ENCODE data around the gene MYBPHL.

Gene MYBPHL

DNA sequence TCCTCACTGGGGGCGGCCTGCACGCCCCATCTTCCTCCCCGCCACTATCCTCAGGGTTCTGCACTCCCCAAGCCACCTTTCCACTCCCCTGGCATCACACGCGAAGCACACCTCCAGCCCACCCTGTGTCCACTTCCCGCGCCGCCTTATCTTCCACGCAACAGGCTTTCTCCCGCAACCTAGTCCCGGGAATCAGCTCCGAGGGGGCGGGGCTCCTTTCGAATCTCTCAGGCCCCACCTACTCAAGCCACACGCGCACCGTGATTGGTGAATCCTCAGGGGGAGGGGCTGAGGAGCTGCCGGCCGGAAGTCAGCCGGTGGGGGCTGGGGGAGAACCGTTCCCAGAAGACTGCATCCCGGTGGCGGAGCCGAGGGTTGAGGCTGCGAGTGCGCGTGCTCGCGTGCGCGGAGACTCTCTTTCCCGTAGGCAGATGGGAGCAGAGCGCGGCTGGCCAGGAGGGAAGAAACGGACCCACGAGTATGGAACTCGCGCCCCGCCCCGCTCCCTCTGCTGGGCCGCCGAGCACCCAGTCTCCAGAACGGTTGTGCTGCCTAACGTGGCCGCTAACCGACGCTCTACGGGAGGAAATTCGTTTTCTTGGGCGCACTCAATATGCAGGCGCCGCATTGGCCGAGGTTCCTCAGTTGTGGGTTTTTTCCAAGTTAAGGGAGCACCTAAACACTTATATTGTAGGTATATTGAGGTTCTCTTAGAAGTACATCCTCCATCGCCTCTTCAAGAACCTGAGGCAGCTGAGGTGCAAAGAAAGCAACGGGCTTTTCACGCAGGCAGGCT, 23.7 kb downstream of the MYBPHL start, which contains the start of gene PSRC1 (continued):
- TF ChIP-seq, protein P1, sequence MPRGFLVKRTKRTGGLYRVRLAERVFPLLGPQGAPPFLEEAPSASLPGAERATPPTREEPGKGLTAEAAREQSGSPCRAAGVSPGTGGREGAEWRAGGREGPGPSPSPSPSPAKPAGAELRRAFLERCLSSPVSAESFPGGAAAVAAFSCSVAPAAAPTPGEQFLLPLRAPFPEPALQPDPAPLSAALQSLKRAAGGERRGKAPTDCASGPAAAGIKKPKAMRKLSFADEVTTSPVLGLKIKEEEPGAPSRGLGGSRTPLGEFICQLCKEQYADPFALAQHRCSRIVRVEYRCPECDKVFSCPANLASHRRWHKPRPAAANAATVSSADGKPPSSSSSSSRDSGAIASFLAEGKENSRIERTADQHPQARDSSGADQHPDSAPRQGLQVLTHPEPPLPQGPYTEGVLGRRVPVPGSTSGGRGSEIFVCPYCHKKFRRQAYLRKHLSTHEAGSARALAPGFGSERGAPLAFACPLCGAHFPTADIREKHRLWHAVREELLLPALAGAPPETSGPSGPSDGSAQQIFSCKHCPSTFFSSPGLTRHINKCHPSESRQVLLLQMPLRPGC (tag by site-specific recombination; IDR thresholded peaks at IDR 0.05): no peak
- 0 out of 2 replicates have a peak, but pooled peaks have one; percentile 12 for TF ChIP-seq ZNF366 (tag by site-specific recombination; conservative IDR thresholded peaks at IDR 0.05)
- TF ChIP-seq SP3 (tag by site-specific recombination; IDR thresholded peaks at IDR 0.05): peak; percentile 95
- no peak for TF ChIP-seq ZBTB21 (tag by site-specific recombination; IDR thresholded peaks at IDR 0.05)
- TF ChIP-seq, protein P2, sequence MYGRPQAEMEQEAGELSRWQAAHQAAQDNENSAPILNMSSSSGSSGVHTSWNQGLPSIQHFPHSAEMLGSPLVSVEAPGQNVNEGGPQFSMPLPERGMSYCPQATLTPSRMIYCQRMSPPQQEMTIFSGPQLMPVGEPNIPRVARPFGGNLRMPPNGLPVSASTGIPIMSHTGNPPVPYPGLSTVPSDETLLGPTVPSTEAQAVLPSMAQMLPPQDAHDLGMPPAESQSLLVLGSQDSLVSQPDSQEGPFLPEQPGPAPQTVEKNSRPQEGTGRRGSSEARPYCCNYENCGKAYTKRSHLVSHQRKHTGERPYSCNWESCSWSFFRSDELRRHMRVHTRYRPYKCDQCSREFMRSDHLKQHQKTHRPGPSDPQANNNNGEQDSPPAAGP (tag by site-specific recombination; IDR thresholded peaks at IDR 0.05): peak; percentile 49; the same call in 1 of the 2 replicates
- TF ChIP-seq, protein P3, sequence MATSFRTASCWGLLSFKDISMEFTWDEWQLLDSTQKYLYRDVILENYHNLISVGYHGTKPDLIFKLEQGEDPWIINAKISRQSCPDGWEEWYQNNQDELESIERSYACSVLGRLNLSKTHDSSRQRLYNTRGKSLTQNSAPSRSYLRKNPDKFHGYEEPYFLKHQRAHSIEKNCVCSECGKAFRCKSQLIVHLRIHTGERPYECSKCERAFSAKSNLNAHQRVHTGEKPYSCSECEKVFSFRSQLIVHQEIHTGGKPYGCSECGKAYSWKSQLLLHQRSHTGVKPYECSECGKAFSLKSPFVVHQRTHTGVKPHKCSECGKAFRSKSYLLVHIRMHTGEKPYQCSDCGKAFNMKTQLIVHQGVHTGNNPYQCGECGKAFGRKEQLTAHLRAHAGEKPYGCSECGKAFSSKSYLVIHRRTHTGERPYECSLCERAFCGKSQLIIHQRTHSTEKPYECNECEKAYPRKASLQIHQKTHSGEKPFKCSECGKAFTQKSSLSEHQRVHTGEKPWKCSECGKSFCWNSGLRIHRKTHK (tag by site-specific recombination; IDR thresholded peaks at IDR 0.05): no peak
- TF ChIP-seq BCL11B (tag by site-specific recombination; IDR thresholded peaks at IDR 0.05; ENCODE audit: low read depth): no peak
- TF ChIP-seq ZEB2 (tag by site-specific recombination; IDR thresholded peaks at IDR 0.05): peak; percentile 90
- TF ChIP-seq ZNF561 (tag by site-specific recombination; IDR thresholded peaks at IDR 0.05; ENCODE audit: borderline replicate concordance): peak; percentile 49; the same call in 1 of the 2 replicates
- TF ChIP-seq, protein P4, sequence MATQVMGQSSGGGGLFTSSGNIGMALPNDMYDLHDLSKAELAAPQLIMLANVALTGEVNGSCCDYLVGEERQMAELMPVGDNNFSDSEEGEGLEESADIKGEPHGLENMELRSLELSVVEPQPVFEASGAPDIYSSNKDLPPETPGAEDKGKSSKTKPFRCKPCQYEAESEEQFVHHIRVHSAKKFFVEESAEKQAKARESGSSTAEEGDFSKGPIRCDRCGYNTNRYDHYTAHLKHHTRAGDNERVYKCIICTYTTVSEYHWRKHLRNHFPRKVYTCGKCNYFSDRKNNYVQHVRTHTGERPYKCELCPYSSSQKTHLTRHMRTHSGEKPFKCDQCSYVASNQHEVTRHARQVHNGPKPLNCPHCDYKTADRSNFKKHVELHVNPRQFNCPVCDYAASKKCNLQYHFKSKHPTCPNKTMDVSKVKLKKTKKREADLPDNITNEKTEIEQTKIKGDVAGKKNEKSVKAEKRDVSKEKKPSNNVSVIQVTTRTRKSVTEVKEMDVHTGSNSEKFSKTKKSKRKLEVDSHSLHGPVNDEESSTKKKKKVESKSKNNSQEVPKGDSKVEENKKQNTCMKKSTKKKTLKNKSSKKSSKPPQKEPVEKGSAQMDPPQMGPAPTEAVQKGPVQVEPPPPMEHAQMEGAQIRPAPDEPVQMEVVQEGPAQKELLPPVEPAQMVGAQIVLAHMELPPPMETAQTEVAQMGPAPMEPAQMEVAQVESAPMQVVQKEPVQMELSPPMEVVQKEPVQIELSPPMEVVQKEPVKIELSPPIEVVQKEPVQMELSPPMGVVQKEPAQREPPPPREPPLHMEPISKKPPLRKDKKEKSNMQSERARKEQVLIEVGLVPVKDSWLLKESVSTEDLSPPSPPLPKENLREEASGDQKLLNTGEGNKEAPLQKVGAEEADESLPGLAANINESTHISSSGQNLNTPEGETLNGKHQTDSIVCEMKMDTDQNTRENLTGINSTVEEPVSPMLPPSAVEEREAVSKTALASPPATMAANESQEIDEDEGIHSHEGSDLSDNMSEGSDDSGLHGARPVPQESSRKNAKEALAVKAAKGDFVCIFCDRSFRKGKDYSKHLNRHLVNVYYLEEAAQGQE (tag by site-specific recombination; IDR thresholded peaks at IDR 0.05): peak; percentile 11; the same call in 1 of the 2 replicates
- TF ChIP-seq, protein P5, sequence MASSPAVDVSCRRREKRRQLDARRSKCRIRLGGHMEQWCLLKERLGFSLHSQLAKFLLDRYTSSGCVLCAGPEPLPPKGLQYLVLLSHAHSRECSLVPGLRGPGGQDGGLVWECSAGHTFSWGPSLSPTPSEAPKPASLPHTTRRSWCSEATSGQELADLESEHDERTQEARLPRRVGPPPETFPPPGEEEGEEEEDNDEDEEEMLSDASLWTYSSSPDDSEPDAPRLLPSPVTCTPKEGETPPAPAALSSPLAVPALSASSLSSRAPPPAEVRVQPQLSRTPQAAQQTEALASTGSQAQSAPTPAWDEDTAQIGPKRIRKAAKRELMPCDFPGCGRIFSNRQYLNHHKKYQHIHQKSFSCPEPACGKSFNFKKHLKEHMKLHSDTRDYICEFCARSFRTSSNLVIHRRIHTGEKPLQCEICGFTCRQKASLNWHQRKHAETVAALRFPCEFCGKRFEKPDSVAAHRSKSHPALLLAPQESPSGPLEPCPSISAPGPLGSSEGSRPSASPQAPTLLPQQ (tag by site-specific recombination; IDR thresholded peaks at IDR 0.05): 0 out of 2 replicates have a peak, but pooled peaks have one; percentile 19
- TF ChIP-seq, protein P6, sequence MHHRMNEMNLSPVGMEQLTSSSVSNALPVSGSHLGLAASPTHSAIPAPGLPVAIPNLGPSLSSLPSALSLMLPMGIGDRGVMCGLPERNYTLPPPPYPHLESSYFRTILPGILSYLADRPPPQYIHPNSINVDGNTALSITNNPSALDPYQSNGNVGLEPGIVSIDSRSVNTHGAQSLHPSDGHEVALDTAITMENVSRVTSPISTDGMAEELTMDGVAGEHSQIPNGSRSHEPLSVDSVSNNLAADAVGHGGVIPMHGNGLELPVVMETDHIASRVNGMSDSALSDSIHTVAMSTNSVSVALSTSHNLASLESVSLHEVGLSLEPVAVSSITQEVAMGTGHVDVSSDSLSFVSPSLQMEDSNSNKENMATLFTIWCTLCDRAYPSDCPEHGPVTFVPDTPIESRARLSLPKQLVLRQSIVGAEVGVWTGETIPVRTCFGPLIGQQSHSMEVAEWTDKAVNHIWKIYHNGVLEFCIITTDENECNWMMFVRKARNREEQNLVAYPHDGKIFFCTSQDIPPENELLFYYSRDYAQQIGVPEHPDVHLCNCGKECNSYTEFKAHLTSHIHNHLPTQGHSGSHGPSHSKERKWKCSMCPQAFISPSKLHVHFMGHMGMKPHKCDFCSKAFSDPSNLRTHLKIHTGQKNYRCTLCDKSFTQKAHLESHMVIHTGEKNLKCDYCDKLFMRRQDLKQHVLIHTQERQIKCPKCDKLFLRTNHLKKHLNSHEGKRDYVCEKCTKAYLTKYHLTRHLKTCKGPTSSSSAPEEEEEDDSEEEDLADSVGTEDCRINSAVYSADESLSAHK (tag by site-specific recombination; IDR thresholded peaks at IDR 0.05): no peak
- TF ChIP-seq GLIS1 (tag by site-specific recombination; IDR thresholded peaks at IDR 0.05): 0 out of 2 replicates have a peak, but pooled peaks have one; percentile 84
- no peak for TF ChIP-seq ZNF354C (tag by site-specific recombination; IDR thresholded peaks at IDR 0.05; ENCODE audit: borderline replicate concordance, low read depth)
- no peak for TF ChIP-seq ZNF596 (tag by site-specific recombination; IDR thresholded peaks at IDR 0.05)
- TF ChIP-seq ZNF335 (tag by site-specific recombination; conservative IDR thresholded peaks at IDR 0.05): peak; percentile 89
- TF ChIP-seq ZNF274 (IDR thresholded peaks at IDR 0.05; ENCODE audit: low read length): no peak
- TF ChIP-seq ZNF274 (tag by site-specific recombination; IDR thresholded peaks at IDR 0.05; ENCODE audit: borderline replicate concordance): no peak
- TF ChIP-seq ZNF571 (tag by site-specific recombination; IDR thresholded peaks at IDR 0.05): no peak
- TF ChIP-seq ZNF324 (tag by site-specific recombination; IDR thresholded peaks at IDR 0.05): no peak
- TF ChIP-seq ZFP3 (tag by site-specific recombination; IDR thresholded peaks at IDR 0.05; ENCODE audit: low read depth): no peak
- TF ChIP-seq ZBTB8A (tag by site-specific recombination; IDR thresholded peaks at IDR 0.05): peak; percentile 33; the same call in 1 of the 2 replicates
- TF ChIP-seq ZNF600 (tag by site-specific recombination; IDR thresholded peaks at IDR 0.05): peak; percentile 95
- TF ChIP-seq, protein P7, sequence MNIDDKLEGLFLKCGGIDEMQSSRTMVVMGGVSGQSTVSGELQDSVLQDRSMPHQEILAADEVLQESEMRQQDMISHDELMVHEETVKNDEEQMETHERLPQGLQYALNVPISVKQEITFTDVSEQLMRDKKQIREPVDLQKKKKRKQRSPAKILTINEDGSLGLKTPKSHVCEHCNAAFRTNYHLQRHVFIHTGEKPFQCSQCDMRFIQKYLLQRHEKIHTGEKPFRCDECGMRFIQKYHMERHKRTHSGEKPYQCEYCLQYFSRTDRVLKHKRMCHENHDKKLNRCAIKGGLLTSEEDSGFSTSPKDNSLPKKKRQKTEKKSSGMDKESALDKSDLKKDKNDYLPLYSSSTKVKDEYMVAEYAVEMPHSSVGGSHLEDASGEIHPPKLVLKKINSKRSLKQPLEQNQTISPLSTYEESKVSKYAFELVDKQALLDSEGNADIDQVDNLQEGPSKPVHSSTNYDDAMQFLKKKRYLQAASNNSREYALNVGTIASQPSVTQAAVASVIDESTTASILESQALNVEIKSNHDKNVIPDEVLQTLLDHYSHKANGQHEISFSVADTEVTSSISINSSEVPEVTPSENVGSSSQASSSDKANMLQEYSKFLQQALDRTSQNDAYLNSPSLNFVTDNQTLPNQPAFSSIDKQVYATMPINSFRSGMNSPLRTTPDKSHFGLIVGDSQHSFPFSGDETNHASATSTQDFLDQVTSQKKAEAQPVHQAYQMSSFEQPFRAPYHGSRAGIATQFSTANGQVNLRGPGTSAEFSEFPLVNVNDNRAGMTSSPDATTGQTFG (tag by site-specific recombination; IDR thresholded peaks at IDR 0.05; ENCODE audit: borderline replicate concordance): no peak
- TF ChIP-seq ZNF37A (tag by site-specific recombination; IDR thresholded peaks at IDR 0.05): no peak

Measured in HEK293 (cell line).